B cell (primary cell): Measurements from ENCODE around the gene SLC35E3. TPM values are rescaled to one million over a fixed set of nuclear protein-coding genes. Genes with fewer than 3 reads are reported as not detected.

Source experiments
- ATAC-seq: fragments of 200-7000 bp; cut with Tn5 transposase; one replicate; pipeline ENCODE4 v1.10.0; 2021; ENCODE audit warnings: low read depth, mild to moderate bottlenecking, moderate number of reproducible peaks, moderate library complexity
- CTCF ChIA-PET: fragments of 350-600 bp; sonication (Branson Sonifier 250); formaldehyde crosslinking; loops from one replicate; lab custom pipeline; 2021; ENCODE audit warnings: antibody characterized with exemption, inconsistent platforms; lab: Charles Lee
- POLR2A ChIA-PET: fragments of 350-600 bp; sonication (Branson Sonifier 250); formaldehyde crosslinking; loops from one replicate; lab custom pipeline; 2021; ENCODE audit warnings: antibody characterized with exemption; lab: Charles Lee
- DNase-seq: peaks from one replicate; pipeline ENCODE4 v3.0.0; 2013
- H2AFZ ChIP-seq: 2 replicates; pipeline ENCODE4 v1.6.1; 2012; ENCODE audit warnings: mild to moderate bottlenecking, low read depth, low read length; ENCODE audit not compliant: insufficient read depth, poor library complexity, severe bottlenecking
- H3K27ac ChIP-seq, 2 donors: 1 replicate in 1 of 2; 2 replicates in 1 of 2; pipeline ENCODE4 v1.5.1; 2012 to 2013; ENCODE audit warnings: low read length in 2 of 2, mild to moderate bottlenecking in 2 of 2, moderate library complexity in 1 of 2
- H3K27me3 ChIP-seq, 4 experiments: fragments of 200-600 bp in 1 of 4; sonication (generic) in 1 of 4; replicated peaks in 1 of 4; 1 replicate in 2 of 4; 2 replicates in 2 of 4; pipeline versions ENCODE4 v1.6.1 to v1.7.0; 2013 to 2016; ENCODE audit warnings: low read length in 3 of 4, mild to moderate bottlenecking in 2 of 4, mixed read lengths in 1 of 4, moderate library complexity in 1 of 4; ENCODE audit not compliant: insufficient read depth in 4 of 4, control insufficient read depth in 3 of 4; ENCODE audit errors: control extremely low read depth in 1 of 4
- H3K36me3 ChIP-seq, 2 experiments: replicated peaks in 1 of 2; 1 replicate in 1 of 2; 2 replicates in 1 of 2; pipeline versions ENCODE4 v1.6.1 to v1.7.1; 2013; ENCODE audit warnings: low read length in 1 of 2; ENCODE audit not compliant: insufficient read depth in 2 of 2, control insufficient read depth in 1 of 2; ENCODE audit errors: control extremely low read depth in 1 of 2, extremely low read depth in 1 of 2
- H3K4me1 ChIP-seq, 2 donors: fragments of 200-600 bp in 1 of 2; sonication (generic) in 1 of 2; 1 replicate in 1 of 2; 2 replicates in 1 of 2; pipeline versions ENCODE4 v1.5.1 to v1.6.1; 2013 to 2017; ENCODE audit warnings: low read length in 2 of 2; ENCODE audit not compliant: control insufficient read depth in 2 of 2, insufficient read depth in 2 of 2
- H3K4me2 ChIP-seq: replicated peaks from 2 replicates; pipeline ENCODE3; 2012; ENCODE audit warnings: mild to moderate bottlenecking, low read depth, low read length; ENCODE audit not compliant: poor library complexity, severe bottlenecking
- H3K4me3 ChIP-seq, 5 experiments: fragments of 200-600 bp in 1 of 5; sonication (generic) in 1 of 5; 1 replicate in 3 of 5; 2 replicates in 2 of 5; pipeline versions ENCODE4 v1.5.1 to v1.7.0; 2011 to 2016; ENCODE audit warnings: low read length in 4 of 5, mild to moderate bottlenecking in 4 of 5, low read depth in 2 of 5, control low read depth in 1 of 5, moderate library complexity in 1 of 5; ENCODE audit not compliant: insufficient read depth in 1 of 5; ENCODE audit errors: control extremely low read depth in 1 of 5, extremely low read depth in 1 of 5
- H3K79me2 ChIP-seq: fragments of 200-600 bp; sonication (generic); one replicate; pipeline ENCODE4 v1.6.0; 2016; ENCODE audit warnings: low read length; ENCODE audit not compliant: control insufficient read depth, insufficient read depth
- H3K9ac ChIP-seq: fragments of 200-600 bp; sonication (generic); 2 replicates; pipeline ENCODE4 v1.6.1; 2017; ENCODE audit warnings: mild to moderate bottlenecking, low read length, moderate library complexity
- H3K9me3 ChIP-seq, 3 donors: one replicate each; pipeline versions ENCODE4 v1.6.1 to v1.7.1; 2013; ENCODE audit warnings: low read length in 2 of 3; ENCODE audit not compliant: control insufficient read depth in 2 of 3, insufficient read depth in 1 of 3; ENCODE audit errors: control extremely low read depth in 1 of 3
- H4K20me1 ChIP-seq: 2 replicates; pipeline ENCODE4 v1.6.0; 2012; ENCODE audit warnings: mild to moderate bottlenecking, low read length; ENCODE audit not compliant: insufficient read depth, control insufficient read depth, poor library complexity, severe bottlenecking
- H3K27ac Mint-ChIP-seq: one replicate; pipeline ENCODE4 v1.8.0; 2021; ENCODE audit warnings: mixed read lengths
- H3K27me3 Mint-ChIP-seq: one replicate; pipeline ENCODE4 v1.8.0; 2021; ENCODE audit warnings: mixed read lengths
- H3K4me1 Mint-ChIP-seq: one replicate; pipeline ENCODE4 v1.8.0; 2021; ENCODE audit warnings: mixed read lengths
- H3K4me3 Mint-ChIP-seq: one replicate; pipeline ENCODE4 v1.8.0; 2021; ENCODE audit warnings: mixed read lengths
- H3K9me3 Mint-ChIP-seq: one replicate; pipeline ENCODE4 v1.8.0; 2022; ENCODE audit warnings: mixed read lengths; ENCODE audit not compliant: insufficient read depth
- CTCF ChIP-seq: fragments of 200-600 bp; IDR thresholded peaks from one replicate; pipeline ENCODE4 v1.8.0; 2022; ENCODE audit warnings: antibody characterized with exemption, mild to moderate bottlenecking
- EZH2 ChIP-seq: IDR thresholded peaks from 2 replicates; pipeline ENCODE4 v1.6.1; 2012; ENCODE audit warnings: borderline replicate concordance, low read depth, mild to moderate bottlenecking, moderate library complexity, low read length; ENCODE audit not compliant: insufficient read depth, poor library complexity, severe bottlenecking
- WGBS: methylation state at CpG from one replicate; pipeline ENCODE4 v1.1.5; 2013; ENCODE audit warnings: missing lambda C conversion rate; ENCODE audit not compliant: insufficient coverage; 5-methylcytosine and 5-hydroxymethylcytosine counted together
- intact Hi-C: fragments of 100-400 bp; cut with micrococcal nuclease; formaldehyde crosslinking; loops from one replicate; pipeline ENCODE4 v1.10.0; 2022
- polyA plus RNA-seq: library from polyadenylated mRNA; depleted of rRNA; stranded (reverse); fragments of >200 nt; gene quantifications from 2 replicates; pipeline ENCODE4 v1.2.3, GENCODE V29; 2012
- total RNA-seq, 2 donors: library from RNA; stranded (reverse); fragments of 120-200 nt in 1 of 2; gene quantifications; 1 replicate in 1 of 2; 2 replicates in 1 of 2; pipeline versions ENCODE4 v1.2.3 to v1.2.4, GENCODE V29; 2013 to 2022

The SLC35E3 gene
- total and polyA plus RNA-seq, 2 donors (not counting 1 experiment from before 2014, with no cell fraction given): 7.0 to 15.1 TPM

- no peak overlapping the region for H2AFZ ChIP-seq
- H3K9ac ChIP-seq: no peak overlapping the region
- H3K36me3 ChIP-seq: no peaks in the 10 kb centered on the region
- no peak overlapping the region for H3K27ac ChIP-seq
- WGBS: 100% methylated on average over 1 of the region's 5 CpGs
- Mint-ChIP-seq H3K9me3 (no peaks in the 10 kb centered on the region), H3K27ac (no peak overlapping the region), H3K27me3 (no peaks in the 10 kb centered on the region), H3K4me3 (no peak overlapping the region), H3K4me1 (peaks cover 15% of the 10 kb centered on the region)
- H3K4me2 ChIP-seq: no peak overlapping the region
- ChIA-PET POLR2A (no interaction called here), CTCF (no interaction called here)
- ATAC-seq (no peak), DNase-seq (no peak)
- H3K27me3 ChIP-seq: no peaks in the 10 kb centered on the region
- no peak overlapping the region for H3K4me3 ChIP-seq
- intact Hi-C loops: no loop called here
- no peak for TF ChIP-seq CTCF
- no peak for TF ChIP-seq EZH2
- H4K20me1 ChIP-seq: no peaks in the 10 kb centered on the region
- H3K9me3 ChIP-seq: no peaks in the 10 kb centered on the region
- H3K79me2 ChIP-seq: no peaks in the 10 kb centered on the region
- H3K4me1 ChIP-seq: peaks cover 9 to 12% of the 10 kb centered on the region in 2 donors
Measured at GRCh38 chr12:68785823-68786222, 39.8 kb downstream of the SLC35E3 start.

- no CpG with 5 or more reads among the region's 2 CpGs for WGBS
- intact Hi-C loops: no loop called here
- Histone ChIP-seq H3K36me3 (no peaks in the 10 kb centered on the region), H3K9ac (no peak overlapping the region), H3K4me3 (no peak overlapping the region), H3K27me3 (no peaks in the 10 kb centered on the region), H3K27ac (no peak overlapping the region), H3K4me1 (peaks cover 9 to 12% of the 10 kb centered on the region in 2 donors), H2AFZ (no peak overlapping the region), H3K9me3 (no peaks in the 10 kb centered on the region), H4K20me1 (no peaks in the 10 kb centered on the region), H3K4me2 (peak overlapping the region; percentile 50), H3K79me2 (no peaks in the 10 kb centered on the region)
- Mint-ChIP-seq H3K9me3 (no peaks in the 10 kb centered on the region), H3K27me3 (no peaks in the 10 kb centered on the region), H3K4me3 (no peak overlapping the region), H3K27ac (no peak overlapping the region), H3K4me1 (peaks cover 15% of the 10 kb centered on the region)
- CTCF ChIA-PET: no interaction called here
- no peak for TF ChIP-seq EZH2
- TF ChIP-seq CTCF: no peak
- POLR2A ChIA-PET: interaction anchor here (0.5 to 0.6 kb wide), 2 partner anchors 9 to 43 kb away, joined by 4 to 5 read pairs; no protein-coding TSS in a partner anchor
- no peak for ATAC-seq
- no peak for DNase-seq
Measured at GRCh38 chr12:68786929-68787328, 41.0 kb downstream of the SLC35E3 start.
